Neural crest cell (in vitro differentiated cells): Measurements from ENCODE around the gene ZKSCAN5. TPM values are rescaled to one million over a fixed set of nuclear protein-coding genes. Genes with fewer than 3 reads are reported as not detected.
A peak's percentile ranks its signal among the peaks of the same experiment; 100 is the strongest.

Experiments used
- DNase-seq: peaks from one replicate; pipeline ENCODE4 v3.0.0; 2021; ENCODE audit warnings: low read depth, mixed read lengths, low spot score
- H3K27ac Mint-ChIP-seq: one replicate; pipeline ENCODE4 v1.8.0; 2021; ENCODE audit warnings: mild to moderate bottlenecking, mixed read lengths; ENCODE audit not compliant: unreplicated experiment
- H3K27me3 Mint-ChIP-seq: 2 replicates; pipeline ENCODE4 v1.8.0; 2021; ENCODE audit warnings: low read depth, mild to moderate bottlenecking, mixed read lengths
- H3K36me3 Mint-ChIP-seq: 2 replicates; pipeline ENCODE4 v1.8.0; 2021; ENCODE audit warnings: low read depth, mild to moderate bottlenecking, mixed read lengths
- H3K4me1 Mint-ChIP-seq: 2 replicates; pipeline ENCODE4 v1.8.0; 2021; ENCODE audit warnings: mixed read lengths
- H3K4me3 Mint-ChIP-seq: one replicate; pipeline ENCODE4 v1.8.0; 2021; ENCODE audit warnings: mild to moderate bottlenecking, mixed read lengths
- H3K9me3 Mint-ChIP-seq: 2 replicates; pipeline ENCODE4 v1.8.0; 2021; ENCODE audit warnings: mixed read lengths
- long read RNA-seq: library from polyadenylated mRNA; unstranded; transcript quantifications from one replicate; pipeline ENCODE4 v2.0.0, GENCODE V29; 2020
- total RNA-seq: library from RNA; stranded (reverse); gene quantifications from 2 replicates; pipeline ENCODE4 v1.2.1, GENCODE V29; 2021
- TF ChIP-seq, protein P1 (sequence below): fragments of 200-600 bp; sonication (generic); conservative IDR thresholded peaks from 2 replicates; pipeline ENCODE4 v1.5.0; 2021; ENCODE audit warnings: antibody characterized with exemption, mild to moderate bottlenecking

The ZKSCAN5 gene
- 21.5 and 21.7 TPM in 2 replicates for total RNA-seq
- long read RNA-seq, full-length matches to known transcripts: 4 of 34 reads
- long read RNA-seq, partial matches to known transcripts: 10 of 34 reads
- long read RNA-seq, other reads (novel, unspliced or antisense): 20 of 34 reads

DNA sequence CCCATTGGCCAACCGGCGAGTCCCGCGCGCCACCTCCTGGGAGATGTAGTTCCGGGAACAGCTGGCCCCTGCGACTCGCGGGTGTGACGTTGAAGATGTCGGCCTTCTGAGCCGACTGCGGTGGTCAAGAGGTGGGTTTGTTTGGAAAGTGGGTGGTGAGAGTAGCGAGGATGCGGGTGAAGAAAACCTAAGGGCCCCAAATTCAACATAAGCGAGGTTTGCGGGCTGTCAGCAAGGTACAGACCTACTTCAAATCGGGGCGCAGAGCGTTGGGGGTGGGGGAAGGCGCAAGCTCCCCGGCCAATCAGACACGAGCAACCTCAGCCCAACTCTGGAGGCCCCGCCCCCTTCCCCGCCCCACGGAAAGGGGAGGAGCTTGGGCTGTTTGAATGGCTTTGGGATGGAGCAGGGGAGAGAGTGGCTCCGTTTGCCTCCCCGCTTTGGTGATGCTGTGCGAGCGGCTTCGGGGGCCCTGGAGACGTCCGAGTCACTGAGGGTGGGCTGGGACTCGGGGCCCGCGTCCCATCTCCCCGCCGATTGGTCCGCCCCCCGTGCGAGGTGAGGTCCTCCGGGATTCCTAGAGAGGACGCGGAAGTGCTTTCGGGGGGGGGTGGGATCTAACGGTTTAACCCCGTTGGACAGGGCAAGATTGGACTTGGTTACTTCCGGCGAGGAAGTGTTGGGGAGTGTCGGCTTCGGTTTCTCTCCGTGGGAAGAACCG lies at the start of gene ZKSCAN5:
Gene ZKSCAN5 (plus strand): TSS at position 60 of the 721 bp plus-strand sequence. CDS start 1,383 bp downstream, outside the sequence.
- Mint-ChIP-seq H3K27me3 (no peaks in the 10 kb centered on the region), H3K36me3 (peaks cover 2% of the 10 kb centered on the region), H3K4me3 (peak within 1 kb of the TSS; percentile 98), H3K4me1 (peaks cover 36% of the 10 kb centered on the region), H3K9me3 (no peaks in the 10 kb centered on the region), H3K27ac (peak within 1 kb of the TSS; percentile 99)
- DNase-seq: peak; percentile 95
- TF ChIP-seq, protein P1, sequence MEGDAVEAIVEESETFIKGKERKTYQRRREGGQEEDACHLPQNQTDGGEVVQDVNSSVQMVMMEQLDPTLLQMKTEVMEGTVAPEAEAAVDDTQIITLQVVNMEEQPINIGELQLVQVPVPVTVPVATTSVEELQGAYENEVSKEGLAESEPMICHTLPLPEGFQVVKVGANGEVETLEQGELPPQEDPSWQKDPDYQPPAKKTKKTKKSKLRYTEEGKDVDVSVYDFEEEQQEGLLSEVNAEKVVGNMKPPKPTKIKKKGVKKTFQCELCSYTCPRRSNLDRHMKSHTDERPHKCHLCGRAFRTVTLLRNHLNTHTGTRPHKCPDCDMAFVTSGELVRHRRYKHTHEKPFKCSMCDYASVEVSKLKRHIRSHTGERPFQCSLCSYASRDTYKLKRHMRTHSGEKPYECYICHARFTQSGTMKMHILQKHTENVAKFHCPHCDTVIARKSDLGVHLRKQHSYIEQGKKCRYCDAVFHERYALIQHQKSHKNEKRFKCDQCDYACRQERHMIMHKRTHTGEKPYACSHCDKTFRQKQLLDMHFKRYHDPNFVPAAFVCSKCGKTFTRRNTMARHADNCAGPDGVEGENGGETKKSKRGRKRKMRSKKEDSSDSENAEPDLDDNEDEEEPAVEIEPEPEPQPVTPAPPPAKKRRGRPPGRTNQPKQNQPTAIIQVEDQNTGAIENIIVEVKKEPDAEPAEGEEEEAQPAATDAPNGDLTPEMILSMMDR: no peak

DNA sequence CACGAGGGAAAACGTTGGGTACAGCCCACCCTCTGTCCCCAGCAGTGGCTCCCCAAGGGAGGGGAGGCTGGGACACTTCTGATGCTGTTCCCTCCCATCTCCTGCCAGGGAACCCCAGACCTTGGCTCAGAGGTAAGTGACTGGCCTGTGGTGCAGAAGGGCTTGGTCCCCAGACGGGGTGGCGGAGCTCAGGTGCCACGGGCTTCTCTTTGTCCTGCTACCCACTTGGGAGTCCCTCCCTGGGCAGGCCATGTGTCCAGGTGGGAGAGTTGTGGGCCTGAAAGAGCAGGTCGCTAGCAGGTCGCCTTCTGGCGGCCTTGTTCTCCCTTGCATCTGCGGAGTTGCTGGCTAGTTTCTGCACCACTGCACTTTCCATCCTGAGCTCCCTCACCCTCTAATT lies 48.6 kb upstream of the ZKSCAN5 start:
- Mint-ChIP-seq H3K27me3 (no peaks in the 10 kb centered on the region), H3K9me3 (no peaks in the 10 kb centered on the region), H3K4me1 (peaks cover 8% of the 10 kb centered on the region), H3K27ac (no peak overlapping the region), H3K36me3 (peaks cover 37% of the 10 kb centered on the region), H3K4me3 (no peak overlapping the region)
- no peak for DNase-seq
- TF ChIP-seq, protein P1: no peak

DNA sequence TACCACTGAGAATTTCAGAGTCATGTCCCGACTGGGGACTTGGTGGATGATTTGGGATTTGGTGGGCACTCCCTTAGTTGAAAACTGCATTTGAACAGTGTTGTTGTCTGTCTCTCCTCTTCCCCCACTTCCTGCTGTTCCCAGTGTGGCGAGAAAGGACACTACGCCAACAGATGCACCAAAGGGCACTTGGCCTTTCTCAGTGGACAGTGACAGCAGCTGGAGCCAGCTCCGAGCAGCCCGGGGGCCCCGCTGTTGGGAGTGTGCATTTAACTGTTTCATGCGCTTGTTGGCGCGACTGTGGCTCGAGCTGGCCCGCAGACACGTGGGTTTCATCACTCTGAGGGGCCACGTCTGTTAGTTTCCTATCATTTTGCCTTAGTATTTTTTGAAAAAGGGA lies 48.2 kb upstream of the ZKSCAN5 start:
- no peaks in the 10 kb centered on the region for H3K9me3 Mint-ChIP-seq
- DNase-seq: no peak
- H3K4me1 Mint-ChIP-seq: peaks cover 8% of the 10 kb centered on the region
- no peak overlapping the region for H3K4me3 Mint-ChIP-seq
- TF ChIP-seq, protein P1: no peak
- no peaks in the 10 kb centered on the region for H3K27me3 Mint-ChIP-seq
- peak overlapping the region; percentile 50 for H3K27ac Mint-ChIP-seq
- peaks cover 36% of the 10 kb centered on the region for H3K36me3 Mint-ChIP-seq

DNA sequence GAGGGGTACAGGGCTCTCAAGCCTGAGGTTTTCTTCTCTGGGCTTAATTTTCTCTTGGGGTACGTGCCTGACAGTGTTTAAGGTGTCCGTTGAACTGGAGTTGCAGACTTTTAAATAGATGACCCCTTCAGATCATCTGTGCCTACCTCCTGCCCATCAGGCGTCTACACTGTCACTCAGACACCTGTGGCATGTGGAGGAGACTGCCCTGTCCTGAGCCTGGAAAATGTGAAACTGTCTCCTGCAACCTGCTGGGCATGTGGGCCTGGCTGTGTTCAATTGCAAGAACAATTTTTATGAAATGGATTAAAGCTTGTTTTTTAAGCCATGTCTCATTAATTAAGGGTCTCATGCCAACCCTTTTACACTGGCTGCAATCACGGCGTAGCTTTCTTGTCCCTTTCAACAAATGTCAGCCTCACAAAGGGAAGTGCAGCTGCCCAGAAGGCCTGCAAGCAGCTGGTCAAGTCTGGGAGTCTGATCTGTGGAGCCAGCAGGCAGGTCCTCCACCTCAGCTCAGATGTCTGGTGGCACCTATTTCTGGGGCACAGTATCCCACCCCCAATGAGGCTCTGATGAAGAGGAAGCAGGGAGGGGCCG lies 47.3 kb upstream of the ZKSCAN5 start:
- TF ChIP-seq, protein P1: no peak
- DNase-seq: no peak
- Mint-ChIP-seq H3K27me3 (no peaks in the 10 kb centered on the region), H3K36me3 (peaks cover 37% of the 10 kb centered on the region), H3K9me3 (no peaks in the 10 kb centered on the region), H3K4me1 (peaks cover 8% of the 10 kb centered on the region), H3K27ac (no peak overlapping the region), H3K4me3 (no peak overlapping the region)

DNA sequence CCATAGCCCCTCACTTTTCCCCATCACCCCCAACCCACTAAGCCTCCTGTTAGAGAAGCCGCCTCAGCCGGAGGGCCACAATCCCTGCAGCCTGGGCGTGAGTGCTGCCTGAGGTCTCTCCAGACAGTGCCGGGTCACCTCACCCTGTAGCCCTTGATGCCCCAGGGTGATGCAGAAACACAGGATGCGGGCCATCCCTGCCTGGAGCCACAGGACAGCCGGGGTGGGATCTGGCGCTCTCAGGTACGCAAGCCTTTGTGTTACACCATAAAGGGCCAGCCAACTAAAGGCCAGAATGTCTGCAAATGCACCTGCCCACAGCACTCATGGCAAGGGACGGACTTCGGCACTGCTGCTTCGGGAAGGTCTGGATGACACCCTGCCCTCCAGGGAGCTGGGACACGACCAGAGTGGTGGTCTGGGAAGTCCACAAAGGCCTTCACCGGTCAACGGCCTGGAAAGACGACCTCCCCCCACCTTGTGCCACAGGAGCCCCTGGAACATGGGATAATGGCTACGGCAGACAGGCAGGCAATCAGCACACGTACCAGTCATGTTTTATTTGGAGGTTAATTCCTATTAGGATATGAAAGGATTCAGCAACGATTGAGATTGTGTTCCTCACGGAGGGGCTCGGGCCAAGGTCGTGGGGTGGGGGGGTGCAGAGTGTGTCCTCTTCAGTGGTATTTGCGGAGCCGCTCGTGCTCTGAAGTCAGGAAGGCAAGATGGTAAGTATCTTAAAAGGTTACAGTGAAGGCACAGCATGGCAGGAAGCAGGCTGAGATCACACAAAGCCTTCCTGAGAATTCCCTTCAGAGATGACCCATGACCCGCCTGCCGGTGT lies 46.6 kb upstream of the ZKSCAN5 start:
- TF ChIP-seq, protein P1: no peak
- H3K36me3 Mint-ChIP-seq: peaks cover 36% of the 10 kb centered on the region
- peaks cover 8% of the 10 kb centered on the region for H3K4me1 Mint-ChIP-seq
- H3K9me3 Mint-ChIP-seq: no peaks in the 10 kb centered on the region
- H3K4me3 Mint-ChIP-seq: no peak overlapping the region
- no peaks in the 10 kb centered on the region for H3K27me3 Mint-ChIP-seq
- DNase-seq: no peak
- peak overlapping the region; percentile 81 for H3K27ac Mint-ChIP-seq
